Measurements from ENCODE around the gene TNNT3. TPM values are rescaled to one million over a fixed set of nuclear protein-coding genes. Genes with fewer than 3 reads are reported as not detected.

The TNNT3 gene
- total RNA-seq, 1 experiment from 2014 or later, result not detected

DNA sequence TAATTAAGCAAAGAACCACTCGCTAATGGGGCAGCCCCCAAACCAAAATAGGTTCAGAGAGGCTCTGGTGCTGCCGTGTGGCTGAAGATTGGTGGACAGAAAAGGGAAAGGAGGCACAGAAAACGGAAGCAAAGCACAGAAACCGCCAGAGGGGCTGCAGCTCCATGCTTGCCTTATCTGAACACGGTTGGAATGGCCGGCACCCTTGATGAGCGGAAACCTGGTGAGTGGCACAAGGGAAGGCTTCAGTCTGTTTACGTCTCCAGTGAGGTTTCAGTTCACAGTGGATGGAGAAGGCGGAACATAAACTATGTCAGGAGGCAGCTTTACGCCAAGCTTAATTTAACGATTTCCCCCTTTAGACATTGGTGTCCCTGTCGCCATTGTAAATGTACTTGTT is 22.6 kb upstream of the TNNT3 start:
- CTCF ChIA-PET, result no interaction called here

DNA sequence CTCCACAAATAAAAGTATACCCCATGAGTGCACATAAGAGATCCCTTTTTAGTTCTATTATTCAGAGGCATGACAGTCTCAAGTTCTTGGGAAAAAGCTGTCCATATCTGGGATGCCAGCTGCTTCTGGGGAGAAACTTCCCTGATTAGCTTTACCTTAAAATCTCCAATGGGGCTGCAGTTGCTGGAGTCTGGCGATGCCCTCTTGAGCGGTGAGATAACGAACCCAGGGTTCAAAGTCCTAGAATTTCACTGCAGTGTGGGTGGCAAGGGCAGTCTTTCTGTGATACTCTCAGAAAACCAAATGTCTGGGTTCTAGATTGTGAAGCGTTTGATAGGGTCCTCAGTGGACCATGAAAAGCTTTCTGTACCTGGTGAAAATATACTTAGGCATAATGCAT is 20.4 kb upstream of the TNNT3 start:
- CTCF ChIA-PET, result no interaction called here
- intact Hi-C loops (cut with micrococcal nuclease; ENCODE audit: unreplicated experiment), result no loop called here
- POLR2A ChIA-PET (ENCODE audit: unreplicated experiment), result no interaction called here
- Histone ChIP-seq H3K4me1 (replicated peaks; ENCODE audit: insufficient read depth) (no peaks in the 10 kb centered on the region), H3K9me2 (ENCODE audit: insufficient read depth) (no peaks in the 10 kb centered on the region), H4K20me1 (ENCODE audit: insufficient read depth) (no peaks in the 10 kb centered on the region), H3K27me3 (ENCODE audit: insufficient read depth, low read depth) (peaks cover 55% of the 10 kb centered on the region), H3K79me2 (ENCODE audit: low read depth) (no peaks in the 10 kb centered on the region), H3F3A (ENCODE audit: insufficient read depth, low read depth) (no peaks in the 10 kb centered on the region), H3K36me3 (ENCODE audit: low read depth) (no peaks in the 10 kb centered on the region), H3K9me3 (ENCODE audit: insufficient read depth, low read depth) (no peaks in the 10 kb centered on the region), H3K27ac (no peak overlapping the region), H3K4me2 (no peak overlapping the region), H3K4me3 (no peak overlapping the region), H2AFZ (no peak overlapping the region)
- no TSS peak for BruUV-seq (replicated peaks)
- DNase-seq, result no peak
- TF ChIP-seq EZH2 (IDR thresholded peaks at IDR 0.05; ENCODE audit: low read depth), result no peak
- TF ChIP-seq, protein P1, sequence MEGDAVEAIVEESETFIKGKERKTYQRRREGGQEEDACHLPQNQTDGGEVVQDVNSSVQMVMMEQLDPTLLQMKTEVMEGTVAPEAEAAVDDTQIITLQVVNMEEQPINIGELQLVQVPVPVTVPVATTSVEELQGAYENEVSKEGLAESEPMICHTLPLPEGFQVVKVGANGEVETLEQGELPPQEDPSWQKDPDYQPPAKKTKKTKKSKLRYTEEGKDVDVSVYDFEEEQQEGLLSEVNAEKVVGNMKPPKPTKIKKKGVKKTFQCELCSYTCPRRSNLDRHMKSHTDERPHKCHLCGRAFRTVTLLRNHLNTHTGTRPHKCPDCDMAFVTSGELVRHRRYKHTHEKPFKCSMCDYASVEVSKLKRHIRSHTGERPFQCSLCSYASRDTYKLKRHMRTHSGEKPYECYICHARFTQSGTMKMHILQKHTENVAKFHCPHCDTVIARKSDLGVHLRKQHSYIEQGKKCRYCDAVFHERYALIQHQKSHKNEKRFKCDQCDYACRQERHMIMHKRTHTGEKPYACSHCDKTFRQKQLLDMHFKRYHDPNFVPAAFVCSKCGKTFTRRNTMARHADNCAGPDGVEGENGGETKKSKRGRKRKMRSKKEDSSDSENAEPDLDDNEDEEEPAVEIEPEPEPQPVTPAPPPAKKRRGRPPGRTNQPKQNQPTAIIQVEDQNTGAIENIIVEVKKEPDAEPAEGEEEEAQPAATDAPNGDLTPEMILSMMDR (conservative IDR thresholded peaks at IDR 0.05), result no peak

More for the DNA sequence above, 22.6 kb upstream of the TNNT3 start:
- Histone ChIP-seq H3F3A (ENCODE audit: insufficient read depth, low read depth) (no peaks in the 10 kb centered on the region), H2AFZ (no peak overlapping the region), H3K27me3 (ENCODE audit: insufficient read depth, low read depth) (peaks cover 53% of the 10 kb centered on the region), H3K9me3 (ENCODE audit: insufficient read depth, low read depth) (no peaks in the 10 kb centered on the region), H3K4me1 (replicated peaks; ENCODE audit: insufficient read depth) (no peaks in the 10 kb centered on the region), H3K79me2 (ENCODE audit: low read depth) (no peaks in the 10 kb centered on the region), H4K20me1 (ENCODE audit: insufficient read depth) (no peaks in the 10 kb centered on the region), H3K4me2 (no peak overlapping the region), H3K27ac (no peak overlapping the region), H3K4me3 (no peak overlapping the region), H3K9me2 (ENCODE audit: insufficient read depth) (no peaks in the 10 kb centered on the region), H3K36me3 (ENCODE audit: low read depth) (no peaks in the 10 kb centered on the region)
- DNase-seq, result no peak
- intact Hi-C loops (cut with micrococcal nuclease; ENCODE audit: unreplicated experiment), result no loop called here
- TF ChIP-seq, protein P1 (conservative IDR thresholded peaks at IDR 0.05), result no peak
- TF ChIP-seq EZH2 (IDR thresholded peaks at IDR 0.05; ENCODE audit: low read depth), result no peak
- BruUV-seq (replicated peaks), result no TSS peak
- POLR2A ChIA-PET (ENCODE audit: unreplicated experiment), result no interaction called here

DNA sequence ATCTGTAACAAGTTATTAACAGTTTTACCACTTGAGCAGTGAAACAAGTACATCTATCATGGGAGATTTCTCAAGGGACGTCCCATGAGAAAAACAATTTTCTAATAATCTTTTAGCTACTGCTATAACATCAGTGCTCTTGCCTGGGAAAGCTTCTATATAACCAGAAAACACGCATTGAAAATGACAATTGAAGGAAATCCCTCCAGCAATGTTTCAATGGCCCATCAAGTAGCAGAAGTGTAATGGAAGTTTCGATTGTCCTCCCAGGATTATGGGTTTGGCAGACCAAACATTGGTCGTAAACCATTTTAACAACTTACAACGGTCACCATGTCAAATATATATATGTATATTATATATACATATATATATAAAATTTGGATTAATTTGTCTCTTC is 19.8 kb upstream of the TNNT3 start:
- ChIA-PET CTCF (no interaction called here), POLR2A (ENCODE audit: unreplicated experiment) (no interaction called here)
- TF ChIP-seq EZH2 (IDR thresholded peaks at IDR 0.05; ENCODE audit: low read depth), result no peak
- TF ChIP-seq, protein P1 (conservative IDR thresholded peaks at IDR 0.05), result no peak
- peaks cover 55% of the 10 kb centered on the region for H3K27me3 ChIP-seq (ENCODE audit: insufficient read depth, low read depth)
- no peak overlapping the region for H2AFZ ChIP-seq
- H3K4me2 ChIP-seq, result no peak overlapping the region
- no peak for DNase-seq
- no peaks in the 10 kb centered on the region for H3K79me2 ChIP-seq (ENCODE audit: low read depth)
- no peaks in the 10 kb centered on the region for H3K9me2 ChIP-seq (ENCODE audit: insufficient read depth)
- H3F3A ChIP-seq (ENCODE audit: insufficient read depth, low read depth), result no peaks in the 10 kb centered on the region
- H3K4me3 ChIP-seq, result no peak overlapping the region
- H3K36me3 ChIP-seq (ENCODE audit: low read depth), result no peaks in the 10 kb centered on the region
- no TSS peak for BruUV-seq (replicated peaks)
- intact Hi-C loops (cut with micrococcal nuclease; ENCODE audit: unreplicated experiment), result no loop called here
- H3K4me1 ChIP-seq (replicated peaks; ENCODE audit: insufficient read depth), result no peaks in the 10 kb centered on the region
- no peaks in the 10 kb centered on the region for H4K20me1 ChIP-seq (ENCODE audit: insufficient read depth)
- no peaks in the 10 kb centered on the region for H3K9me3 ChIP-seq (ENCODE audit: insufficient read depth, low read depth)
- H3K27ac ChIP-seq, result no peak overlapping the region
